NCI-H226 (cell line): ENCODE results near the gene RAMP1.
"Not testable (repeated sequence)": the region's sequence is repeated elsewhere in the genome, so short reads cannot be mapped to it uniquely, and the experiment has no call there.

ENCODE experiments used
- DNase-seq: peaks from one replicate; pipeline ENCODE4 v3.0.0-alpha.2; 2015

The RAMP1 gene

GRCh38 chr2:237859533-237860272 lies at the start of gene RAMP1:
Gene RAMP1, plus strand, starts transcription at chr2:237859623. Its CDS starts 53 bp downstream, at chr2:237859676.
- DNase-seq = no peak

- DNase-seq = no peak
Observed at GRCh38 chr2:237815637-237816036, 43.8 kb upstream of the RAMP1 start.

GRCh38 chr2:237816531-237816930 lies 42.9 kb upstream of the RAMP1 start:
- DNase-seq = no peak

GRCh38 chr2:237818066-237818473 lies 41.4 kb upstream of the RAMP1 start:
- DNase-seq = peak; percentile 39

GRCh38 chr2:237819231-237819630 lies 40.2 kb upstream of the RAMP1 start:
- DNase-seq = peak; percentile 47

GRCh38 chr2:237820421-237820820 lies 39.0 kb upstream of the RAMP1 start:
- no peak for DNase-seq

- no peak for DNase-seq
Observed at GRCh38 chr2:237823544-237823943, 35.9 kb upstream of the RAMP1 start.

GRCh38 chr2:237824085-237824484 lies 35.3 kb upstream of the RAMP1 start:
- no peak for DNase-seq

GRCh38 chr2:237827421-237827987 lies 31.9 kb upstream of the RAMP1 start:
- no peak for DNase-seq

- no peak for DNase-seq
Observed at GRCh38 chr2:237830522-237830921, 28.9 kb upstream of the RAMP1 start.

GRCh38 chr2:237833546-237833945 lies 25.9 kb upstream of the RAMP1 start:
- DNase-seq = peak; percentile 1

GRCh38 chr2:237835372-237835771 lies 24.1 kb upstream of the RAMP1 start:
- no peak for DNase-seq

GRCh38 chr2:237841051-237841450 lies 18.4 kb upstream of the RAMP1 start:
- no peak for DNase-seq

GRCh38 chr2:237848940-237849339 lies 10.5 kb upstream of the RAMP1 start:
- not testable (repeated sequence) for DNase-seq

GRCh38 chr2:237854295-237854694 lies 5.1 kb upstream of the RAMP1 start:
- DNase-seq = no peak

- DNase-seq = no peak
Observed at GRCh38 chr2:237857791-237858190, 1.6 kb upstream of the RAMP1 start.

GRCh38 chr2:237858294-237859081 lies 935 bp upstream of the RAMP1 start:
- DNase-seq = peak; percentile 66

- DNase-seq = no peak
Observed at GRCh38 chr2:237859082-237859433, 365 bp upstream of the RAMP1 start.

GRCh38 chr2:237860273-237860935 lies 981 bp downstream of the RAMP1 start:
- DNase-seq = no peak

GRCh38 chr2:237861875-237862527 lies 2.6 kb downstream of the RAMP1 start:
- no peak for DNase-seq

- no peak for DNase-seq
Observed at GRCh38 chr2:237862528-237862895, 3.1 kb downstream of the RAMP1 start.

- DNase-seq = no peak
Observed at GRCh38 chr2:237863102-237863511, 3.7 kb downstream of the RAMP1 start.
